Measurements from ENCODE around the gene PTS. TPM values are rescaled to one million over a fixed set of nuclear protein-coding genes. Genes with fewer than 3 reads are reported as not detected.

The PTS gene
- total RNA-seq, 4 donors from 2014 or later, result 24.3 to 40.0 (median 38.3) TPM

GRCh38 chr11:112200252-112200651 is 26.0 kb upstream of the PTS start:
- 22 to 24% methylated on average over 2 of the region's 2 CpGs for WGBS, 2 donors
- no peak for DNase-seq (ENCODE audit: low spot score in 2 of 2)
- no peak overlapping the region for H3K27ac ChIP-seq
- no peaks in the 10 kb centered on the region for H3K4me1 ChIP-seq
- TF ChIP-seq CTCF (IDR thresholded peaks at IDR 0.05) (no peak), EP300 (IDR thresholded peaks at IDR 0.05) (no peak), POLR2A (IDR thresholded peaks at IDR 0.05) (no peak)
- H3K27me3 ChIP-seq, result no peaks in the 10 kb centered on the region
- H3K4me3 ChIP-seq, result no peak overlapping the region
- H3K36me3 ChIP-seq, result peaks cover 0 to 11% (median 0%) of the 10 kb centered on the region in 3 donors
- no peaks in the 10 kb centered on the region for H3K9me3 ChIP-seq

- Histone ChIP-seq H3K4me3 (no peak overlapping the region), H3K36me3 (peaks cover 0 to 21% (median 0%) of the 10 kb centered on the region in 3 donors), H3K4me1 (no peaks in the 10 kb centered on the region), H3K27me3 (no peaks in the 10 kb centered on the region), H3K27ac (no peak overlapping the region), H3K9me3 (no peaks in the 10 kb centered on the region)
- 86 to 95% methylated on average over 19 to 21 of the region's 23 CpGs for WGBS, 2 donors
- DNase-seq (ENCODE audit: low spot score in 2 of 2), result no peak
- TF ChIP-seq CTCF (IDR thresholded peaks at IDR 0.05), result no peak
- TF ChIP-seq POLR2A (IDR thresholded peaks at IDR 0.05), result no peak
- TF ChIP-seq EP300 (IDR thresholded peaks at IDR 0.05), result no peak
Measured at GRCh38 chr11:112206071-112206470, 20.2 kb upstream of the PTS start.

GRCh38 chr11:112210890-112211289 is 15.3 kb upstream of the PTS start:
- H3K9me3 ChIP-seq, result no peaks in the 10 kb centered on the region

GRCh38 chr11:112211536-112211935 is 14.7 kb upstream of the PTS start:
- Histone ChIP-seq H3K27me3 (no peaks in the 10 kb centered on the region), H3K4me3 (no peak overlapping the region), H3K36me3 (peaks cover 0 to 4% (median 0%) of the 10 kb centered on the region in 3 donors), H3K4me1 (no peaks in the 10 kb centered on the region), H3K27ac (no peak overlapping the region), H3K9me3 (no peaks in the 10 kb centered on the region)
- no peak for DNase-seq (ENCODE audit: low spot score in 2 of 2)
- TF ChIP-seq POLR2A (IDR thresholded peaks at IDR 0.05) (no peak), CTCF (IDR thresholded peaks at IDR 0.05) (no peak), EP300 (IDR thresholded peaks at IDR 0.05) (no peak)
- WGBS, 2 donors, result 41 to 49% methylated on average over 2 of the region's 2 CpGs

More at GRCh38 chr11:112210890-112211289, 15.3 kb upstream of the PTS start:
- DNase-seq (ENCODE audit: low spot score in 2 of 2), result no peak
- TF ChIP-seq CTCF (IDR thresholded peaks at IDR 0.05) (no peak), POLR2A (IDR thresholded peaks at IDR 0.05) (no peak), EP300 (IDR thresholded peaks at IDR 0.05) (no peak)
- H3K4me1 ChIP-seq, result no peaks in the 10 kb centered on the region
- H3K27ac ChIP-seq, result no peak overlapping the region
- 84 to 88% methylated on average over 1 of the region's 1 CpG for WGBS, 2 donors
- no peaks in the 10 kb centered on the region for H3K27me3 ChIP-seq
- no peak overlapping the region for H3K4me3 ChIP-seq
- peaks cover 0 to 7% (median 0%) of the 10 kb centered on the region in 3 donors for H3K36me3 ChIP-seq

GRCh38 chr11:112212290-112212689 is 13.9 kb upstream of the PTS start:
- Histone ChIP-seq H3K27ac (no peak overlapping the region), H3K27me3 (no peaks in the 10 kb centered on the region), H3K36me3 (peaks cover 0 to 5% (median 0%) of the 10 kb centered on the region in 3 donors), H3K9me3 (no peaks in the 10 kb centered on the region), H3K4me1 (no peaks in the 10 kb centered on the region), H3K4me3 (no peak overlapping the region)
- TF ChIP-seq EP300 (IDR thresholded peaks at IDR 0.05) (no peak), CTCF (IDR thresholded peaks at IDR 0.05) (no peak), POLR2A (IDR thresholded peaks at IDR 0.05) (no peak)
- WGBS, 2 donors, result 77 to 94% methylated on average over 3 of the region's 3 CpGs
- DNase-seq (ENCODE audit: low spot score in 2 of 2), result no peak
